Fibroblast of villous mesenchyme (primary cell): ENCODE results near the gene PPIL6. TPM values are rescaled to one million over a fixed set of nuclear protein-coding genes. Genes with fewer than 3 reads are reported as not detected.
A peak's percentile ranks its signal among the peaks of the same experiment; 100 is the strongest.

ENCODE experiments used
- DNase-seq: peaks from one replicate; pipeline ENCODE4 v3.0.0-alpha.2; 2010; ENCODE audit warnings: low read depth
- H3K4me3 ChIP-seq: 2 replicates; pipeline ENCODE4 v1.5.1; 2011; ENCODE audit warnings: low read depth, mild to moderate bottlenecking, low read length
- total RNA-seq: library from RNA; depleted of rRNA; stranded (reverse); fragments of >200 nt; gene quantifications from 2 replicates; pipeline ENCODE4 v1.2.3, GENCODE V29; 2012
- TF ChIP-seq, protein P1 (sequence below): IDR thresholded peaks from 2 replicates; pipeline ENCODE4 v1.5.1; 2012; ENCODE audit warnings: low read depth, mild to moderate bottlenecking, low read length; ENCODE audit not compliant: insufficient read depth

Gene PPIL6
- 0.97 and 1.7 TPM in 2 replicates for total RNA-seq

DNA sequence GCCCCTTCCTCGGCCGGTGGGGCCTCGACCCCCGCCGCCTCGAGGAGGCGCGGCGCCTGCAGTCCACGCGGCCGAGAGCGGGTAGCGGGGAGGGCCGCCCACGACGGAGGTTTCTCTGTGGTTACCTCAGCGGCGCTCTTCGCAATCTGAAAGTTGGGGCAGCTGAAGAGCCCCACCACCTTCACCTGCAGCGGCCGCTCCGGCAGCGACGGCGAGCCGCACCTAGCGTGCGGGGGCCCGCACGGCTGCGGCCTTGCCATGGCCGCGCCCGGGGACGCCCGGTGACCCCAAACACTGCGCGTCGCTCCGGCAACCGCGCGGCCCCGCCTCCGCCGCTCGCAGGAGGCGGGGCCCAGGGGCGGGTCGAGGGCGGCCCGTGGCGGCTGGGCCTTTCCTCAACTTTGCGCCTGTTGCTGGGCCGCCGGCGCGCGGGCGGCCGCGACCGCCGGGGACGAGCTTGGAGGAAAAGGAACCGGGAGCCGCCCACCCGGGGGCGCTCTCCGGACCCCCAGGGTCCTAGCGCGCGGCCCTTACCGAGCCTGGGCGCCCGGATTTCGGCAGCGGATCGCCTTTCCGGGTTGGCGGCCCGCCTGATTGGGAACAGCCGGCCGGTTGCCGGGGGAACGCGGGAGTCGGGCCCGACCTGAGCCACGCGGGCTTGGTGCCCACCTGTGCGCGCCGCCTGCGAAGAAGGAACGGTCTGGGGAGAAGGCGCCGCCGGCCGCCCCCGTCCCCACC is at the start of gene PPIL6, which contains the start of gene SMPD2:
PPIL6 (minus strand) TSS at position 298 of the 738 bp plus-strand sequence; CDS start at position 260, 38 bp downstream.
SMPD2 (plus strand) TSS at position 394 of the 738 bp plus-strand sequence. CDS start 398 bp downstream, outside the sequence.
- TF ChIP-seq, protein P1, sequence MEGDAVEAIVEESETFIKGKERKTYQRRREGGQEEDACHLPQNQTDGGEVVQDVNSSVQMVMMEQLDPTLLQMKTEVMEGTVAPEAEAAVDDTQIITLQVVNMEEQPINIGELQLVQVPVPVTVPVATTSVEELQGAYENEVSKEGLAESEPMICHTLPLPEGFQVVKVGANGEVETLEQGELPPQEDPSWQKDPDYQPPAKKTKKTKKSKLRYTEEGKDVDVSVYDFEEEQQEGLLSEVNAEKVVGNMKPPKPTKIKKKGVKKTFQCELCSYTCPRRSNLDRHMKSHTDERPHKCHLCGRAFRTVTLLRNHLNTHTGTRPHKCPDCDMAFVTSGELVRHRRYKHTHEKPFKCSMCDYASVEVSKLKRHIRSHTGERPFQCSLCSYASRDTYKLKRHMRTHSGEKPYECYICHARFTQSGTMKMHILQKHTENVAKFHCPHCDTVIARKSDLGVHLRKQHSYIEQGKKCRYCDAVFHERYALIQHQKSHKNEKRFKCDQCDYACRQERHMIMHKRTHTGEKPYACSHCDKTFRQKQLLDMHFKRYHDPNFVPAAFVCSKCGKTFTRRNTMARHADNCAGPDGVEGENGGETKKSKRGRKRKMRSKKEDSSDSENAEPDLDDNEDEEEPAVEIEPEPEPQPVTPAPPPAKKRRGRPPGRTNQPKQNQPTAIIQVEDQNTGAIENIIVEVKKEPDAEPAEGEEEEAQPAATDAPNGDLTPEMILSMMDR = peak; percentile 35
- peak within 1 kb of the TSS; percentile 76 for H3K4me3 ChIP-seq
- DNase-seq = peak; percentile 92

DNA sequence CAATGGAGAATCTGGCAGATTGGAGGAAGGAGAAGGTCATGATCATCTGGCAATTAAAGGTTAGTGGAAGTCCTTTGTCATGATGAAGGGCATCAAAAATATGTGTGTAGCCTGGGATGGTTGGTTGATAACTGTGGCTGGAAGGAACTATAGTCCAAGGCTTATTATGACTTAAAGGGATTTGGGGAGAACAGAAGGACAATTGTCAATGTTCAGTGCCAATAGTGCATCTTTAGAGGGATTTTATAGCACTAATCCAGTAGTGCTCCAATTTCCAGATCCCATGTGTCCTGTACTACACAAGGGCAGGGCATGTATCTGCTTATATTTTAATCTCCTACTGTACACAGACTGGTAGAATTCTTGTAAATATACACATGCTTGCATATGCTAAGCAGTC is 47.6 kb upstream of the PPIL6 start:
- no peak overlapping the region for H3K4me3 ChIP-seq
- TF ChIP-seq, protein P1 = no peak
- DNase-seq = no peak

DNA sequence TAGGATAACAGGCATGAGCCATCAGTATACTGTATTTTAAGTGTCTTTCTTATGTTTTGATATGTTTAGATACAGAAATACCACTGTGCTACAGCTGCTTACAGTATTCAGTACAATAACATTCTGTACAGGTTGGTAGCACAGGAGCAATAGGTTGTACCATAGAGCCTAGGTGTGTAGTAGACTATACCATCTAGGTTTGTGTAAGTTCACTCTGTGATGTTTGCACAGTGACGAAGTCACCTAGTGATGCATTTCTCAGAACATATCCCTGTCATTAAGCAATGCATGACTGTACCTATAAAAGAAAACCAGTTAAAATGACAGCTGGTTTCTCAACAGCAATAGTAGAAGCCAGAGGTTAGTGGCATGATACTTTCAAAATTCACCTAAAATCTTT is 45.6 kb upstream of the PPIL6 start:
- H3K4me3 ChIP-seq = no peak overlapping the region
- DNase-seq = no peak
- TF ChIP-seq, protein P1 = no peak

DNA sequence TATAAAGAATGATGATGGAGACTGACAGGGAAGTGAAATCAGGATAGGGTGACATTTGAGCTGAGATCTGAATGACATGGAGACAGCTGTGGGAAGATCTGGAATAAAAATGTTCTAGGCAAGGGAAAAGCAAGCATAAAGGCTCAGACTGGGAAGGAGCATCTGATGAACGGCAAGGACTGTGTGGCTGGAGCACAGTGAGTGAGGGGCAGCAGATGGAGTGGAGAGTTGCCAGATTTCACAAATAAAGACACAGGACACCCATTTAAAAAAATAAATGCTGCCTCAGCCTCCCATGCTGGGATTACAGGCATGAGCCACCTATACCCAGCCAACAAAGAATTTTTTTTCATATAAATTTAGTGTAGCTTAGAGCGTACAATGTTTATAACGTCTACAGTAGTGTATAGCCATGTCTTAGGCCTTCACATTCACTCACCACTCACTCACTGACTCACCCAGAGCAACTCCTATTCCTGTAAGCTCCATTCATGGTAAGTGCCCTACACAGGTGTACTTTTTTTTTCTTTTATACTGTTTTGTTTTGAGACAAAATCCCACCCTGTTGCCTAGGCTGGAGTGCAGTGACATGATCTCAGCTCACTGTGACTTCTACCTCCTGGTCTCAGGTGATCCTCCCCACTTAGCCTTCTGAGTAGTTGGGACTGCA is 45.0 kb upstream of the PPIL6 start:
- no peak overlapping the region for H3K4me3 ChIP-seq
- no peak for DNase-seq
- TF ChIP-seq, protein P1 = no peak

DNA sequence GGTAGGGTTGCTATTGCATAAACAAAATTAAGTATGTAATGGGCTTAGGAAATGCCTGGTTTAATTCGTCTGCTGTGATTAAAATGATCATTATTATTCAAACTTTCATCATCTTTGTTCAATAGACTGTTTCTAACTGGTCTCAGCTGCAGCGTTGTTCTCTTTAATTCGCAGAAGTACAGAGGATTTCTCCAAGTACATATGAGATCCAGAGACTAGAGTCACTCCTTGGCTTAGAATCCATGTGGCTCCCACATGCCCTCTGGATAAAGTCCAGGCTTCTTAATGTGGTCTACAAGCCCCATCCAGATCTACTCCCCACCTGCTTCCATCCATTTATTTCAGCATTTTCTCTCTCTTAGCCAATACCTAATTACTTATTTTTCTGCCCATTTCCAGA is 43.7 kb upstream of the PPIL6 start:
- no peak overlapping the region for H3K4me3 ChIP-seq
- no peak for DNase-seq
- TF ChIP-seq, protein P1 = no peak

DNA sequence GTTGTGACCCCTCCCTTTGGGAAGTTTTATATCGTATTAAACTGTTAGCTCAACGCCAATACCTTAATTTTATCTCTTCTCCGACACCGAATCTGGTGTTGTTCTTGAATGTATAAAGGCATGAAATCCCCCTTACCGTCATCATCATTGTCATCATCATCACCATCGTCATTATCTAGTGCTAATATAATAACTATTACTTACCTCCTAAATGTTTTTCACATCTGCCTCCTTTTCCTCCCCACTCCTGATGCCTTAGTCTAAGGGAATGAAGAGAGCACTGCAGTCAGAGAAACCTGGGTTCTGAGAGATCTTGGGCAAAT is 43.3 kb upstream of the PPIL6 start:
- DNase-seq = peak; percentile 45
- TF ChIP-seq, protein P1 = no peak
- H3K4me3 ChIP-seq = peak overlapping the region; percentile 64
